Fibroblast of skin of abdomen (primary cell): ENCODE results near the gene OR1F1.
"Not testable (repeated sequence)": the region's sequence is repeated elsewhere in the genome, so short reads cannot be mapped to it uniquely, and the experiment has no call there.

Experiments used
- DNase-seq: peaks from one replicate; pipeline ENCODE4 v3.0.0-alpha.2; 2013

OR1F1 gene

GRCh38 chr16:3198334-3199072, 10.5 kb downstream of the OR1F1 start:
- DNase-seq = no peak

GRCh38 chr16:3202903-3203539, 15.0 kb downstream of the OR1F1 start:
- no peak for DNase-seq

GRCh38 chr16:3205939-3206338, 17.9 kb downstream of the OR1F1 start:
- not testable (repeated sequence) for DNase-seq

- no peak for DNase-seq
These were observed 19.3 kb downstream of the OR1F1 start for GRCh38 chr16:3207086-3207953.

GRCh38 chr16:3212006-3212405, 24.0 kb downstream of the OR1F1 start:
- no peak for DNase-seq

GRCh38 chr16:3212567-3212966, 24.6 kb downstream of the OR1F1 start:
- no peak for DNase-seq

GRCh38 chr16:3214904-3215600, 27.0 kb downstream of the OR1F1 start:
- no peak for DNase-seq

GRCh38 chr16:3215601-3216262, 27.7 kb downstream of the OR1F1 start:
- DNase-seq = no peak

- DNase-seq = no peak
These were observed 28.2 kb downstream of the OR1F1 start for GRCh38 chr16:3216263-3216640.

GRCh38 chr16:3220839-3221238, 32.8 kb downstream of the OR1F1 start:
- no peak for DNase-seq

- no peak for DNase-seq
These were observed 36.0 kb downstream of the OR1F1 start for GRCh38 chr16:3223913-3224515.

GRCh38 chr16:3234543-3234856, 46.5 kb downstream of the OR1F1 start:
- DNase-seq = no peak

GRCh38 chr16:3234857-3235561, 47.0 kb downstream of the OR1F1 start, which contains the start of gene ZNF200:
ZNF200 (minus strand) TSS chr16:3235158; CDS start chr16:3233755, 1,403 bp downstream.
- DNase-seq = peak; percentile 95

- no peak for DNase-seq
These were observed 48.1 kb downstream of the OR1F1 start for GRCh38 chr16:3235856-3236669.

- no peak for DNase-seq
These were observed 53.8 kb downstream of the OR1F1 start for GRCh38 chr16:3241761-3242160.

- DNase-seq = no peak
These were observed 54.7 kb downstream of the OR1F1 start for GRCh38 chr16:3242709-3243108.

- DNase-seq = no peak
These were observed 55.9 kb downstream of the OR1F1 start for GRCh38 chr16:3243882-3244281.

- DNase-seq = no peak
These were observed 58.0 kb downstream of the OR1F1 start for GRCh38 chr16:3246002-3246401.

GRCh38 chr16:3246876-3247275, 58.9 kb downstream of the OR1F1 start:
- no peak for DNase-seq

GRCh38 chr16:3248596-3248995, 60.6 kb downstream of the OR1F1 start:
- no peak for DNase-seq
